ENCODE data around the gene KRTAP7-1. TPM values are rescaled to one million over a fixed set of nuclear protein-coding genes. Genes with fewer than 3 reads are reported as not detected.

The KRTAP7-1 gene
- total and polyA plus RNA-seq, 10 of the 15 experiments (the other 5 are each of a cell fraction or from before 2014, with no cell fraction given), result not detected

- Histone ChIP-seq H3K9ac (ENCODE audit: control insufficient read depth, insufficient read depth, low read length) (no peak within 1 kb of the TSS), H3K9me3 (replicated peaks; ENCODE audit: control insufficient read depth, insufficient read depth, low read length) (no peaks in the 10 kb centered on the region; the same call in 2 of the 3 replicates), H3K4me1 (ENCODE audit: control insufficient read depth, insufficient read depth, low read length) (no peaks in the 10 kb centered on the region), H3K27me3 (replicated peaks in 1 of 2; ENCODE audit: control insufficient read depth in 2 of 2, insufficient read depth in 2 of 2, low read length in 1 of 2) (no peaks in the 10 kb centered on the region; a peak in 1 of 4 replicates), H2AFZ (ENCODE audit: control insufficient read depth, low read depth, low read length) (no peak within 1 kb of the TSS), H3K4me3 (no peak within 1 kb of the TSS), H4K20me1 (ENCODE audit: control insufficient read depth, insufficient read depth) (no peaks in the 10 kb centered on the region), H3K27ac (ENCODE audit: control insufficient read depth, insufficient read depth) (no peak within 1 kb of the TSS), H3K36me3 (ENCODE audit: control insufficient read depth in 2 of 2, insufficient read depth in 2 of 2, low read length in 1 of 2) (no peaks in the 10 kb centered on the region), H3K79me2 (ENCODE audit: control insufficient read depth, insufficient read depth, low read length) (no peaks in the 10 kb centered on the region), H3K4me2 (ENCODE audit: control insufficient read depth, insufficient read depth) (no peak within 1 kb of the TSS)
- no peak for TF ChIP-seq CTCF (IDR thresholded peaks at IDR 0.05 in 2 of 3, conservative IDR thresholded peaks at IDR 0.05 in 1 of 3; ENCODE audit: control insufficient read depth in 2 of 3, extremely low read depth in 1 of 3, insufficient read depth in 1 of 3, low read depth in 3 of 3, low read length in 3 of 3)
- no peak for TF ChIP-seq CBFB (IDR thresholded peaks at IDR 0.05; ENCODE audit: low read depth)
- no peak for TF ChIP-seq RELB (IDR thresholded peaks at IDR 0.05; ENCODE audit: low read depth)
- no peak for TF ChIP-seq ESRRA (IDR thresholded peaks at IDR 0.05; ENCODE audit: low read length)
- no peak for TF ChIP-seq STAT1 (conservative IDR thresholded peaks at IDR 0.05)
- TF ChIP-seq EED (IDR thresholded peaks at IDR 0.05; ENCODE audit: low read depth), result no peak
- no peak for TF ChIP-seq ZBTB11 (CRISPR knock-in tag; IDR thresholded peaks at IDR 0.05)
- no peak for TF ChIP-seq CBX5 (IDR thresholded peaks at IDR 0.05; ENCODE audit: low read depth)
- no peak for TF ChIP-seq SUPT20H (IDR thresholded peaks at IDR 0.05; ENCODE audit: borderline replicate concordance, control insufficient read depth, low read depth, low read length)
- ChIA-PET SMC1A (ENCODE audit: uncharacterized antibody, unreplicated experiment) (no interaction called here), POLR2A (no interaction called here), CTCF (interaction anchor here (0.5 kb wide), 1 partner anchor 349 kb away, joined by 3 read pairs; no protein-coding TSS in a partner anchor), RAD21 (ENCODE audit: unreplicated experiment) (interaction anchor here (0.5 kb wide), 1 partner anchor 273 kb away, joined by 3 read pairs; no protein-coding TSS in a partner anchor)
- FAIRE-seq, result no peak
- in situ Hi-C loops (cut with MboI), result no loop called here
- intact Hi-C loops (cut with micrococcal nuclease; ENCODE audit: unreplicated experiment), result no loop called here
- DNase-seq (ENCODE audit: low read depth, low spot score), result no peak
- BruUV-seq (replicated peaks), result no TSS peak
- no peak for ATAC-seq
- WGBS (ENCODE audit: insufficient coverage, insufficient replicate concordance, low lambda C conversion rate, missing lambda C conversion rate), result 0% methylated on average over 5 of the region's 5 CpGs
Observed at GRCh38 chr21:30813174-30813573, 16.4 kb downstream of the KRTAP7-1 start, which contains the start of gene KRTAP8-1. TSS of gene KRTAP8-1 (minus strand) at chr21:30813274. CDS start at chr21:30813220, 54 bp downstream.

Measured in GM12878 (cell line).